HG03196 (cell line): ENCODE results near the gene NATD1.

ENCODE experiments used
- ATAC-seq: cut with Tn5 transposase; IDR thresholded peaks from one replicate; pipeline ENCODE4 v1.9.1; 2021; ENCODE audit not compliant: unreplicated experiment

The NATD1 gene

GRCh38 chr17:21217346-21217745 lies 35.9 kb downstream of the NATD1 start:
- ATAC-seq, result no peak

- no peak for ATAC-seq
Observed at GRCh38 chr17:21215935-21216334, 37.3 kb downstream of the NATD1 start.

GRCh38 chr17:21214777-21215541 lies 38.3 kb downstream of the NATD1 start:
- ATAC-seq, result peak; percentile 4

- ATAC-seq, result peak; percentile 86
Observed at GRCh38 chr17:21214015-21214776, 39.0 kb downstream of the NATD1 start, which contains the start of gene TMEM11. Gene TMEM11 (minus strand): TSS chr17:21214161. CDS start chr17:21214152, 9 bp downstream.

DNA sequence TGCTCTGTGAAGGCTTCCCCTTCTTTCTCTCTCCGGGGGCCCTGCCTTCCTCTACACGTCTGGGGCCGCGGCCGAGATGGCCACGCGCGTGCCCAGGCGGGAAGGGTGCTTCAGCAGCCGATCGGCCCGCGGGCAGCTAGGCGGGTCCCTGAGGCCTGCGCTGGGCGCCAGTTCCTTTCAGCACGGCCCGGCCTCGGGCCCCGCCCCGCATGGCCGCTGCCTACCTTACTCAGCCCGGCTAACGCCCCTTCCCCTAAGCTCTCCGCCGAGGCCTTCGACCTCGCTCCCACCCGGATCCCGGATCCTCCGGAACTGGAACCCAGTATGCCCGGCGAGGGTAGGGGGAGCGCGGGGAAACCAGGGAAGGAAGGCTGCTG lies 39.6 kb downstream of the NATD1 start:
- ATAC-seq, result peak; percentile 12

DNA sequence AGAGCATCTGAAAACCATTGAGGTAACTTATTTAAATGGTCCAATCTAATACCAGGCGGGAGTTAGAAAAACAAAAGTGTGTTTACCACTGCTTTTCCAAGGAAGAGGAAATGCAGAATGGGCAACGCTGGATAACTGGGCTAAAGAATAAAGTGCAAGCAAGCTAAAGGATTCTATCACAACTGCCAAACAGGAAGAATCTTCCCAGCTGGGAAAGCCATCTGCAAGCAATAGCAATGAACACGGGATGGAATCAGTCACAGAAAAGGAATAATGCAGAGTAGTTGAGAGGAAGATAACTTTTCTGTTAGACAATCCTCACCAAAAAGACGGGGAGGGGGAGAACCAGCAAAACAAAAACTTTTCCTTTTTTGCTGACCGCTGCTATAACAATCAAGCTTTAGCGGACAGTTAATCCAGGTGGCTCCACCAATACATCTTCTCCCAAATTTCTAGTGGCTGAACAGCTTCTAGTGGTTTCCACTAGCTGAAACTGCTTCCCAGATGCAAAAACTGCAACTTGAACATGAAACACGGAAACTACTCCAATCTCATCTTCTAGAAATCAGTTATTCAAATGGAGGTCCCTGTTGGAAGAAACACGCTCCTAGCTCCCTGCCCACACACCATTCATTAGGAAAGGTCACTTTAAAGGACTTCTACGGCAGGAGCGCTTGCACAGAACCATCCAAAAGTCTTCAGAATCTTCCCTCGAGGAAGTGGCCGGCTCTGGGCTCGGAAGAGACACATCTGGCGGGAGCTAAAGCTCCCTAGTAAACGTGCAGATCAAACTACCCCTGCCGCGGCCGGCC lies 40.2 kb downstream of the NATD1 start:
- no peak for ATAC-seq

DNA sequence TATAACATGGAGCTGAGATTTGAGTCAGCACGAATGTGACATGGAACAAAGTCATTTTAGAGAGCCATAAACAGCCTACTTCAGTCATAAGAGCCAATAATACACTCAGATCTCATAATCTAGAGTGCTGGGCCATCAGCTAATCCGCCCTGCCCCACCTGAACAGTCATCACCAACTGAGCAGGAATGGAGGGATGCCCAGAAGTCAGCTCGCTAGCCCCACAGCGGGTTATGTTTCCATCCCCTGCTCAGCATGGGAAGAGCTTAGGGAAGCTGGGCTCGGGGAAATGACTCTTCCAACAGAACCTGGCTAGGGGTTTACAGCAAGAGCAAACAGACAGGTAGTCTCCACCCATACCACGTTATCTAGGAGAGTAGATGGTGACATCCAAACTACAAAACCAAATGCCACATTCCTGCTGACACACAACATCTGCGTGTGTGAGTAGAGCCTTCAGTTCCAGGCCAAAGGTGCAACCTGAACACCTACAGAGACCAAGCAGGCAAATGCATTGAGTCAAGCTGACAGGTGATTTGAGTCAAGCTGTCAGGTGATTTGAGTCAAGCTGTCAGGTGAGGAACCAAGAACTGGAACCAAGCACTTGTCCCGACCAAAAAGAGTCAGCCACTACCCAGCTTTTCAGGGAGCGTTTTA lies 41.3 kb downstream of the NATD1 start:
- ATAC-seq, result no peak

DNA sequence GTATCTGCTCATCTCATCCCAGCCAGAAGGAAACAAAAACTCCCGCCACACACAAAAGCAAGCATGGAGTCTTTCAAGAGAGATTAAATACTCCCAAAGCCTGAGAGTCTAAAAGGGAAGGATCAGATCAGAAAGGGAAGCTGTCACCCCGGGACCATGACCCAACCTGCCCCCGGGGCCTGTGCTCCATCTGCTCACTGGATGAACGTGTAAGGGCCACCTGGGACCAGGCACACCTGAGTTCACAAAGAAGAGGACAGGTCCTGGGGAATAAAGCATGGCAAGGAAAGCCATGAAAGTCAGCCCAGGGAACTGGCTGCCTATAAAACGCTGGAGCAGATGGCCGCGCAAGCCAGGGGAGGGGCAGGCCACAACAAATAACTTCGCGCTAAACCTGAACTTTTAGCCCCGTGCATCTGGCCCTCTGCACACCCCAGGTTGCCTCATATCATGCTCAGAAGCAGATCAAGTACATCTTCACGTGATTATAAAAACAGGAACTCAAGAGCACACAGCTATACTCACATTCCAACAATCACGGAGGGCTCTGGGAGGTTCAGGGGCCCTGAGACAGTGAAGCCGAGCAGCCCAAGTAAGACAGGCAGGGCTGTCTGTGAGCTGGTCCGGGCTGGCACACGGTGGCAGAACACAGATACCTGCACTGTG lies 42.7 kb downstream of the NATD1 start:
- no peak for ATAC-seq

GRCh38 chr17:21209511-21210175 lies 43.6 kb downstream of the NATD1 start:
- no peak for ATAC-seq

DNA sequence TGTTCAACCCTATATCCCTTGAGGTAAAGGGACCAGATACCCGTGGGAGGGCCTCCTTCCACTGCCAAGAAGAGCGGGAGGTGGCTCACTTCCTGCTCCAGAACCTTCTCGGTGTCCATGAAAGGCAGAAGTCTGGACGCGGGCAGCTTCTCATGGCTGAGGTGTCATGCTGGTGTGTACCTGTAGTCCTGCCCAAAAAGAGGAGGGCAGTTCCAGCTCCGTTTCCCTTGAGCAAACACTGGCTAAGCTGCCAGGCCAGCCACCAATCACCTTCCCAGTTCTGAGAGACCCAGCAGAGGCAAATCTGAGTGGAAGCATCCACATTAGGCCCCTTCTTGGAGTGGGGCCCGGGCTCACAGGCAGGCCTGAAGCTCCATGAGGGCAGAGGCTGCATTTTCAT lies 44.9 kb downstream of the NATD1 start:
- no peak for ATAC-seq

DNA sequence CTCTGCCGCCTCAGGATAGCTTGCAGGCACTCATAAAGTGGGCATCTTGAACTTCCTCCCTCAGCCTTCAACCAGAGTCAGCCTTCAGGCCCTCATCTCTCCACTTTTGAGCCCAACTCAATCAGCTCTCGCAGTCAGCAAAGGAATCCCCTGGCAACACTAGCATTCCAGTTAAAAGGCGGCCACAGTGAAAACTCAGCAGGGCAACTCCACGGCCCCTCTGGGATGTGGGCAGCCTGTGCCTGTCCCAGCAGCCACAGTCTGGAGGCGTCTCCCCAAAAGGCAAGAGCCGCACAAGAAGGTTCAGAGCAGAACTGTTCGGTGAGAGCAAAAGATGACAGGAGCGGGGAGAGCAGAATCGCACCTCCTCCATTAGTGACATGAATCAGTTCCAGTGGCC lies 48.3 kb downstream of the NATD1 start:
- ATAC-seq, result no peak

DNA sequence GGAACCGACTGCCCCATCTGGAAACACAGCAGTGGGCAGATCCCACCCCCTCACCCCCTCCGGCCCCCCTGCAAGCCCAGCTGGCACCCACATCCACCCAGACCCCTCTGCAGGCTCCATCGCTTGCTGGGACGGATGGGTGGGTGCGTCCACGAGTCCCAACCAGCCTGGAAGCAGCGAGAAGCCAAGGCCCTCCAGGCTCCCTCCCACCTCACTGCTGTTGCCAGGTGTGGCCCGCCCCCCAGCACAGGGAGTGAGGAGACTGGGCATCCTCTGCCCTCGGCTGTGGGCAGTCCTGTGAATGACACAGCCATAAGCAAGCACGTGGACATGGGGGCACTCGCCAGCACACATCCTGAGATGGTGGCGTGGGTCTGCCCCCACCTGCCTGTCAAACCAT lies 50.7 kb downstream of the NATD1 start:
- no peak for ATAC-seq

DNA sequence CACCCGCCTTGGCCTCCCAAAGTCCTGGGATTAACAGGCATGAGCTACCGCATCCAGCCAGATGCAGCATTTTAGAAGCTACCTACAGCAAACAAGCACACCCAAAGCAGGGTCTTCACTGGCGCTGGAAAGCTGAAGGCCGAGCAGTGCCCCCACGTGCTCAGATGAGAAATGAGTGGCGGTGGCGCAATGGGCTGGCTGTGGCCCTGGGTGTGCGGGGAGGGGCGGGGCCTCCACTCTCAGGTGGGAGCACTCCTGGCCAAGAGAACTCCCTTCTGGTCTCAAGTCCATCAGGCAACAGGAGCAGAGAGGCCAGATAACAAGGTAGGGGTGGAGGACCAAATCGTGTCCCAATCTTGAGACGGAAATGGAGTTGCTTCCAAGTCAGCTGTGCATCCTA lies 51.3 kb downstream of the NATD1 start:
- no peak for ATAC-seq

DNA sequence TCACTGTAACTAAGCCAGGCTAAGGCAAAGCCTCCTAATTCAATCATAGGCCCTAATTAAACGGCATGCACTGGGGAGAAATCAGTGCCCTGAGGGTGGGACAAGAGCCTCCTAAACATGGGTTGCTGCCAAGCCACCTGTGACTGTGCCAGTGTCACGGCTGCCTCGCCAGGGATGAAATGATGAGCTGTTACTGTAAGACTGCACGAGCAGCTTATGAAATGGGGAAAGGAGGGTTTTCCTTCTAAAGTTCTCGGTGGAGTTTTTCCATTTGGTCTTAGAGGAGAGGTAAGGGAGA lies 52.0 kb downstream of the NATD1 start:
- ATAC-seq, result no peak

GRCh38 chr17:21200590-21201297 lies 52.5 kb downstream of the NATD1 start:
- ATAC-seq, result no peak

GRCh38 chr17:21199856-21200255 lies 53.4 kb downstream of the NATD1 start:
- no peak for ATAC-seq

GRCh38 chr17:21199311-21199710 lies 53.9 kb downstream of the NATD1 start:
- ATAC-seq, result no peak

- ATAC-seq, result no peak
Observed at GRCh38 chr17:21198411-21198810, 54.8 kb downstream of the NATD1 start.

DNA sequence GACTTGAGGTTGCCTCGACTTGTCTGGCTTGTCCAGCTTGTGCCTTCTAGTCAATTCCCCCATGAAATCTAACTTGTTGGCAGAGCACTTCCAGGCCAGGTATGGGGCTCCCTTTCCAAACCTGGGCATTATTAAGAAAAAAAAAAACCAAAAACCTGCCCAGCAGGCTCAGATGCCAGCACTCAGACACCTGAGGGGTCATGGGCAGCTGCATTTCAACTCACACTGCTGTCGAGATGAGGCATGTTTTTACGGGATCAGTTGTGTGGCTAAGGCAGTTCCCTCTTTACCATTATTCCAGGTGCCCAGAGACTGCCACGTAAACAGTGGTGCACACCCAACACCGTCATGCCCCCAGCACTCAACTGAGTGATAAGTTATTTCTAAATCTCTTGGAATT lies 57.1 kb downstream of the NATD1 start:
- ATAC-seq, result no peak

DNA sequence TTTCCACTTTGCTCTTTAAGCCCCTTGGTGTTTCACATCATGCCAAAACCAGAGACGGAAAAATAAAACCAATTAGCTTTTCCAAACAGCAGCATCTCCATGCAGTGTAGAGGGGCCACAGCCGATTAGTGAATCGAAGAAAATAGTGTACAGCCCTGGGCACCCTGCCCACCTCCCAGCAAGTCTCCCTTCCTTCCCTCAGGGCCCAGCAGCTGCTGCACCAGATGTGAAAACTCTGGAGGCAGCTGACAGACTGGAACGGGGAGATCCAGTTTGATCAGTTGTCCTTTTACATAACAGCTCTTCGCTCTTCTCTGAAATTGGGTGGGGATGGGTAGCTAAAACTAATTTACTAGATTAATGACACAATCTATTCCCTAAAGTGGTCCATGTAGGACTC lies 58.5 kb downstream of the NATD1 start:
- ATAC-seq, result no peak
